Measurements from ENCODE around the gene FOXP1.
"Not testable (repeated sequence)": the region's sequence is repeated elsewhere in the genome, so short reads cannot be mapped to it uniquely, and the experiment has no call there.

The FOXP1 gene

GRCh38 chr3:70977712-70978111 lies 605.8 kb downstream of the FOXP1 start:
- Histone ChIP-seq H3K36me3 (ENCODE audit: control insufficient read depth, insufficient read depth, low read length) (no peaks in the 10 kb centered on the region), H3K4me3 (replicated peaks; ENCODE audit: low read depth, low read length) (no peak overlapping the region), H3K27me3 (replicated peaks; ENCODE audit: control insufficient read depth, insufficient read depth, low read length) (no peaks in the 10 kb centered on the region)
- DNase-seq (ENCODE audit: extremely low read depth, insufficient read length): no peak
- TF ChIP-seq CTCF (IDR thresholded peaks at IDR 0.05; ENCODE audit: insufficient read depth, low read length, poor library complexity, severe bottlenecking): no peak

GRCh38 chr3:70975981-70976380 lies 607.5 kb downstream of the FOXP1 start:
- H3K4me3 ChIP-seq (replicated peaks; ENCODE audit: low read depth, low read length); DNase-seq (ENCODE audit: extremely low read depth, insufficient read length); H3K36me3 ChIP-seq (ENCODE audit: control insufficient read depth, insufficient read depth, low read length); H3K27me3 ChIP-seq (replicated peaks; ENCODE audit: control insufficient read depth, insufficient read depth, low read length): not testable (repeated sequence)

GRCh38 chr3:70974747-70975146 lies 608.8 kb downstream of the FOXP1 start:
- Histone ChIP-seq H3K4me3 (replicated peaks; ENCODE audit: low read depth, low read length) (no peak overlapping the region), H3K36me3 (ENCODE audit: control insufficient read depth, insufficient read depth, low read length) (no peaks in the 10 kb centered on the region), H3K27me3 (replicated peaks; ENCODE audit: control insufficient read depth, insufficient read depth, low read length) (no peaks in the 10 kb centered on the region)
- TF ChIP-seq CTCF (IDR thresholded peaks at IDR 0.05; ENCODE audit: insufficient read depth, low read length, poor library complexity, severe bottlenecking): no peak
- DNase-seq (ENCODE audit: extremely low read depth, insufficient read length): no peak

GRCh38 chr3:70973558-70973957 lies 610.0 kb downstream of the FOXP1 start:
- no peak for DNase-seq (ENCODE audit: extremely low read depth, insufficient read length)
- Histone ChIP-seq H3K27me3 (replicated peaks; ENCODE audit: control insufficient read depth, insufficient read depth, low read length) (no peaks in the 10 kb centered on the region), H3K36me3 (ENCODE audit: control insufficient read depth, insufficient read depth, low read length) (no peaks in the 10 kb centered on the region), H3K4me3 (replicated peaks; ENCODE audit: low read depth, low read length) (no peak overlapping the region)
- TF ChIP-seq CTCF (IDR thresholded peaks at IDR 0.05; ENCODE audit: insufficient read depth, low read length, poor library complexity, severe bottlenecking): no peak

GRCh38 chr3:70972855-70973254 lies 610.7 kb downstream of the FOXP1 start:
- no peak overlapping the region for H3K4me3 ChIP-seq (replicated peaks; ENCODE audit: low read depth, low read length)
- DNase-seq (ENCODE audit: extremely low read depth, insufficient read length): no peak
- no peaks in the 10 kb centered on the region for H3K27me3 ChIP-seq (replicated peaks; ENCODE audit: control insufficient read depth, insufficient read depth, low read length)
- no peaks in the 10 kb centered on the region for H3K36me3 ChIP-seq (ENCODE audit: control insufficient read depth, insufficient read depth, low read length)
- no peak for TF ChIP-seq CTCF (IDR thresholded peaks at IDR 0.05; ENCODE audit: insufficient read depth, low read length, poor library complexity, severe bottlenecking)

DNA sequence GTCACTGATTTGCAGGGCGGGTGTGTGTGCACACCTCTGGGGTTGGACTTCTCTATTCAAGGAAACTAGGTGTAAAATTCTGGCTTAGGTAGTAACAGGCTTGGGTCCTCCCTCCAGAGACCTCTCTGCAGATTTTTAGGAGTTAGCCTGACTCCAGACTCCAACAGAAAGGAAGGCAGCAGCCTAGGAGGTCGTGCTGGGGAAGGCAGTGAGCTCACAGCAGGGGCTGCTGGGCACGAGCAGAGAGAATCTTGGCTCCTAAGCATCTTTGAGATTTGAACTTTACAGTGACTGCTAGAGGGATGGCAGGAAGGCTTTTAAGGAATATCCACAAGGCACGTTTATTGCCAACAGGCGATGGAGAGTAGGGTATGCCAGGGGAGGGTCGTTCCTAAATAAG lies 612.6 kb downstream of the FOXP1 start:
- Histone ChIP-seq H3K4me3 (replicated peaks; ENCODE audit: low read depth, low read length) (no peak overlapping the region), H3K36me3 (ENCODE audit: control insufficient read depth, insufficient read depth, low read length) (no peaks in the 10 kb centered on the region), H3K27me3 (replicated peaks; ENCODE audit: control insufficient read depth, insufficient read depth, low read length) (no peaks in the 10 kb centered on the region)
- no peak for DNase-seq (ENCODE audit: extremely low read depth, insufficient read length)
- no peak for TF ChIP-seq CTCF (IDR thresholded peaks at IDR 0.05; ENCODE audit: insufficient read depth, low read length, poor library complexity, severe bottlenecking)
